ENCODE data around the gene C22orf23.

- no peak for TF ChIP-seq SUZ12 (IDR thresholded peaks at IDR 0.05; ENCODE audit: extremely low read depth, insufficient read depth, insufficient read length)
- no peak for TF ChIP-seq YY1 (IDR thresholded peaks at IDR 0.05; ENCODE audit: insufficient read depth, insufficient read length)
Observed at GRCh38 chr22:37996079-37996478, 42.7 kb upstream of the C22orf23 start.
